ENCODE measurements around the gene ADCK1.

DNA sequence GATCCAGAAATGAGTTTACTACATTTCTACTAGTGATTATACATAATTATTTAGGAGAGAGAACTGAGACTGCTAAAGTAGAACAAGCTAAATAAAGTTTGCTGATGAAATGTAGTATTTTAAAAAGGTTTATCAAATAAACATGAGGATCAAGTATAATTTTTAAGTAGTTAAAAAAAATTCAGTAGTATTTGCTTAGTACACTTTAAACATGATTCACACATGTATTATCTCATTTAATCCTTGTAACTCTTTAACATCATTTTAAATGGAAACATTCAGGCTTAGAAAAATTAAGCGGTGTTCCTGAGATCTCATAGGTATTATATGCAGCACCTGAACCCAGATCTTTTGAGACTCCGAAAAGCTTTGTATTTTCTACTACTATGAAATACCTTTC is 47.6 kb upstream of the ADCK1 start:
- TF ChIP-seq, protein P1, sequence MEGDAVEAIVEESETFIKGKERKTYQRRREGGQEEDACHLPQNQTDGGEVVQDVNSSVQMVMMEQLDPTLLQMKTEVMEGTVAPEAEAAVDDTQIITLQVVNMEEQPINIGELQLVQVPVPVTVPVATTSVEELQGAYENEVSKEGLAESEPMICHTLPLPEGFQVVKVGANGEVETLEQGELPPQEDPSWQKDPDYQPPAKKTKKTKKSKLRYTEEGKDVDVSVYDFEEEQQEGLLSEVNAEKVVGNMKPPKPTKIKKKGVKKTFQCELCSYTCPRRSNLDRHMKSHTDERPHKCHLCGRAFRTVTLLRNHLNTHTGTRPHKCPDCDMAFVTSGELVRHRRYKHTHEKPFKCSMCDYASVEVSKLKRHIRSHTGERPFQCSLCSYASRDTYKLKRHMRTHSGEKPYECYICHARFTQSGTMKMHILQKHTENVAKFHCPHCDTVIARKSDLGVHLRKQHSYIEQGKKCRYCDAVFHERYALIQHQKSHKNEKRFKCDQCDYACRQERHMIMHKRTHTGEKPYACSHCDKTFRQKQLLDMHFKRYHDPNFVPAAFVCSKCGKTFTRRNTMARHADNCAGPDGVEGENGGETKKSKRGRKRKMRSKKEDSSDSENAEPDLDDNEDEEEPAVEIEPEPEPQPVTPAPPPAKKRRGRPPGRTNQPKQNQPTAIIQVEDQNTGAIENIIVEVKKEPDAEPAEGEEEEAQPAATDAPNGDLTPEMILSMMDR (conservative IDR thresholded peaks at IDR 0.05) = no peak
- no peak for TF ChIP-seq ZFX (IDR thresholded peaks at IDR 0.05)

All from C4-2B (cell line).